Measurements from ENCODE around the gene MRPL18. TPM values are rescaled to one million over a fixed set of nuclear protein-coding genes. Genes with fewer than 3 reads are reported as not detected.
"Not testable (repeated sequence)": the region's sequence is repeated elsewhere in the genome, so short reads cannot be mapped to it uniquely, and the experiment has no call there.

MRPL18 gene
- polyA plus RNA-seq, 1 donor from 2014 or later: 105 TPM

DNA sequence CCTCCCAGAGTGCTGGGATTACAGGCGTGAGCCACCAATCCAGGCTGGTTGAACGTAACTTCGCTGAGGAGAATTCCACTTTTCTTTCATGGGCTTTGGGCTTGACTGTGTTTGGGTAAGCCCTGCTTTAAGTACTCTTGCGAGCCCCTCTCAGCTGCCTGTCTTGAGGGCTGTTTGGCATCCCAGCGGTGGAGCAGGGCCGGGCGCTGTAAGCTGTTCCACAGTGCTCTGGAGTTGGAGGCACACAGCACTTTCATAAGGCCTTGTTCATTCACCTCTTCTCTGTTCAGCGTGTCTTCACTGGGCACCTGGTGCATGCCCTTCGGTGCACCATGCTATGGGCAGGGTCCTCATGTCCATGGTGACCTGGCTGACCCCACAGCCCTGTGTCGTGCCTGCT is 31.5 kb downstream of the MRPL18 start:
- no peaks in the 10 kb centered on the region for H3K9me2 ChIP-seq (ENCODE audit: insufficient read depth, low read length)
- H2AFZ ChIP-seq (ENCODE audit: low read depth, low read length): no peak overlapping the region
- no peak overlapping the region for H3K9ac ChIP-seq (ENCODE audit: low read length)
- TF ChIP-seq, protein P1, sequence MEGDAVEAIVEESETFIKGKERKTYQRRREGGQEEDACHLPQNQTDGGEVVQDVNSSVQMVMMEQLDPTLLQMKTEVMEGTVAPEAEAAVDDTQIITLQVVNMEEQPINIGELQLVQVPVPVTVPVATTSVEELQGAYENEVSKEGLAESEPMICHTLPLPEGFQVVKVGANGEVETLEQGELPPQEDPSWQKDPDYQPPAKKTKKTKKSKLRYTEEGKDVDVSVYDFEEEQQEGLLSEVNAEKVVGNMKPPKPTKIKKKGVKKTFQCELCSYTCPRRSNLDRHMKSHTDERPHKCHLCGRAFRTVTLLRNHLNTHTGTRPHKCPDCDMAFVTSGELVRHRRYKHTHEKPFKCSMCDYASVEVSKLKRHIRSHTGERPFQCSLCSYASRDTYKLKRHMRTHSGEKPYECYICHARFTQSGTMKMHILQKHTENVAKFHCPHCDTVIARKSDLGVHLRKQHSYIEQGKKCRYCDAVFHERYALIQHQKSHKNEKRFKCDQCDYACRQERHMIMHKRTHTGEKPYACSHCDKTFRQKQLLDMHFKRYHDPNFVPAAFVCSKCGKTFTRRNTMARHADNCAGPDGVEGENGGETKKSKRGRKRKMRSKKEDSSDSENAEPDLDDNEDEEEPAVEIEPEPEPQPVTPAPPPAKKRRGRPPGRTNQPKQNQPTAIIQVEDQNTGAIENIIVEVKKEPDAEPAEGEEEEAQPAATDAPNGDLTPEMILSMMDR (IDR thresholded peaks at IDR 0.05; ENCODE audit: poor library complexity, severe bottlenecking): no peak
- TF ChIP-seq MXI1 (conservative IDR thresholded peaks at IDR 0.05; ENCODE audit: poor library complexity, severe bottlenecking) (no peak), TAF1 (IDR thresholded peaks at IDR 0.05; ENCODE audit: low read depth) (no peak), EP300 (conservative IDR thresholded peaks at IDR 0.05; ENCODE audit: poor library complexity, severe bottlenecking) (no peak), EZH2 (IDR thresholded peaks at IDR 0.05; ENCODE audit: borderline replicate concordance, insufficient read depth, low read length, poor library complexity, severe bottlenecking) (no peak), POLR2AphosphoS5 (IDR thresholded peaks at IDR 0.05) (no peak), RAD21 (conservative IDR thresholded peaks at IDR 0.05) (no peak), SMC3 (conservative IDR thresholded peaks at IDR 0.05; ENCODE audit: poor library complexity) (no peak), REST (IDR thresholded peaks at IDR 0.05; ENCODE audit: borderline replicate concordance) (no peak)
- H3K9me3 ChIP-seq (ENCODE audit: low read length): no peaks in the 10 kb centered on the region
- H3K27ac ChIP-seq (ENCODE audit: low read length): no peak overlapping the region
- H3K27me3 ChIP-seq (ENCODE audit: insufficient read depth, low read depth, low read length): no peaks in the 10 kb centered on the region
- H4K20me1 ChIP-seq (ENCODE audit: insufficient read depth): no peaks in the 10 kb centered on the region
- H3K79me2 ChIP-seq (replicated peaks; ENCODE audit: insufficient read depth, low read length): no peaks in the 10 kb centered on the region
- no peak overlapping the region for H3K4me3 ChIP-seq (ENCODE audit: low read length)
- no peaks in the 10 kb centered on the region for H3F3A ChIP-seq (ENCODE audit: insufficient read depth, low read length, poor library complexity, severe bottlenecking)
- H3K4me2 ChIP-seq (ENCODE audit: low read length): no peak overlapping the region
- H3K36me3 ChIP-seq (ENCODE audit: insufficient read depth, low read length): no peaks in the 10 kb centered on the region

DNA sequence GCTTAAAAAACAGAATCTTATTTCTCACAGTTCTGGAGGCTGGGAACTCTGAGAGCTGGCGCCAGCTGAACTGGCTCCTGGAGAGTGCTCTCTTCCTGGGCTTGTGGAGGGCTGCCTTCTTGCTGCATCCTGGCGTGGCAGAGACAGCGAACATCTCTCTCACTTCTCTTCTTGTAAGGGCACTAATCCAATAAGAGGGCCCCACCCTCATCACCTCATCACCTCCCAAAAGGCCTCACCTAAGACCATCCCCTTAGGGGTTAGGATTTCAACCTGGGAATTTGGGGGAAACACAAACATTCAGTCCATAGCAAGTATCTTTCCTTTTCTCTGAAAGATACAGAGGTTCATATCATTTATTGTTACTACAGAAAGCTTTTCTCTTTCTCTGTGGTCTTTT is 33.7 kb downstream of the MRPL18 start:
- TF ChIP-seq RAD21 (conservative IDR thresholded peaks at IDR 0.05): no peak
- no peak for TF ChIP-seq MXI1 (conservative IDR thresholded peaks at IDR 0.05; ENCODE audit: poor library complexity, severe bottlenecking)
- TF ChIP-seq REST (IDR thresholded peaks at IDR 0.05; ENCODE audit: borderline replicate concordance): no peak
- no peak for TF ChIP-seq POLR2AphosphoS5 (IDR thresholded peaks at IDR 0.05)
- no peak for TF ChIP-seq EP300 (conservative IDR thresholded peaks at IDR 0.05; ENCODE audit: poor library complexity, severe bottlenecking)
- TF ChIP-seq, protein P1 (IDR thresholded peaks at IDR 0.05; ENCODE audit: poor library complexity, severe bottlenecking): no peak
- TF ChIP-seq TAF1 (IDR thresholded peaks at IDR 0.05; ENCODE audit: low read depth): no peak
- TF ChIP-seq EZH2 (IDR thresholded peaks at IDR 0.05; ENCODE audit: borderline replicate concordance, insufficient read depth, low read length, poor library complexity, severe bottlenecking): no peak
- TF ChIP-seq SMC3 (conservative IDR thresholded peaks at IDR 0.05; ENCODE audit: poor library complexity): no peak

GRCh38 chr6:159824690-159825089 is 34.4 kb downstream of the MRPL18 start:
- not testable (repeated sequence) for H3K79me2 ChIP-seq (replicated peaks; ENCODE audit: insufficient read depth, low read length); H3F3A ChIP-seq (ENCODE audit: insufficient read depth, low read length, poor library complexity, severe bottlenecking); H4K20me1 ChIP-seq (ENCODE audit: insufficient read depth); H3K27me3 ChIP-seq (ENCODE audit: insufficient read depth, low read depth, low read length); H2AFZ ChIP-seq (ENCODE audit: low read depth, low read length); H3K4me2 ChIP-seq (ENCODE audit: low read length); H3K27ac ChIP-seq (ENCODE audit: low read length); H3K9me2 ChIP-seq (ENCODE audit: insufficient read depth, low read length); H3K36me3 ChIP-seq (ENCODE audit: insufficient read depth, low read length); H3K4me3 ChIP-seq (ENCODE audit: low read length); H3K9ac ChIP-seq (ENCODE audit: low read length); H3K9me3 ChIP-seq (ENCODE audit: low read length)

More for the DNA sequence above, 33.7 kb downstream of the MRPL18 start:
- H3K27me3 ChIP-seq (ENCODE audit: insufficient read depth, low read depth, low read length): no peaks in the 10 kb centered on the region
- H3K79me2 ChIP-seq (replicated peaks; ENCODE audit: insufficient read depth, low read length): no peaks in the 10 kb centered on the region
- no peak overlapping the region for H3K4me2 ChIP-seq (ENCODE audit: low read length)
- H3K36me3 ChIP-seq (ENCODE audit: insufficient read depth, low read length): no peaks in the 10 kb centered on the region
- H3F3A ChIP-seq (ENCODE audit: insufficient read depth, low read length, poor library complexity, severe bottlenecking): no peaks in the 10 kb centered on the region
- H3K9me2 ChIP-seq (ENCODE audit: insufficient read depth, low read length): no peaks in the 10 kb centered on the region
- H4K20me1 ChIP-seq (ENCODE audit: insufficient read depth): no peaks in the 10 kb centered on the region
- no peaks in the 10 kb centered on the region for H3K9me3 ChIP-seq (ENCODE audit: low read length)
- no peak overlapping the region for H2AFZ ChIP-seq (ENCODE audit: low read depth, low read length)
- no peak overlapping the region for H3K4me3 ChIP-seq (ENCODE audit: low read length)
- H3K9ac ChIP-seq (ENCODE audit: low read length): no peak overlapping the region
- H3K27ac ChIP-seq (ENCODE audit: low read length): no peak overlapping the region
